NCI-H748 (cell line): ENCODE measurements around the gene DUSP5.

Experiments
- DNase-seq: peaks from one replicate; lab custom pipeline; 2025; ENCODE audit not compliant: unreplicated experiment; lab: John Stamatoyannopoulos, UW

Gene DUSP5

DNA sequence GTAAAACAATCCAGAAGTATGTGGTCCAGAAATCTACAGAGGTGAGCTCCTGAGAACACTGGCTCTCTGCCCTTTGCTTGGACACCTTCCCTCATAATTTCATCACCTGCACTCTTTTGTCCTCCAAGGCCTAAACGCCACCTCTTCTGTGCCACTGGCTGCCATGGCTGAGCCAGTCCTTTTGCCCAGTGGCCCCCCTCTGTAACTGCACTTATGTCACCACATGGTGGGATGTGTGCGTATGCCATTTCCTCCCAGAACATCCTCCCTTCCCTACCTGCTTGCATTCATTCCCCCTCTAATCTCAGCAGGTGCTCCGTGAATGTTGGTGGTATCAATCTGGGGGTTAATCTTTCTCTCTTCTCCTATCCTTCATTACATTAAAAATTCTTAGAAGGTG, 17.3 kb upstream of the DUSP5 start:
- DNase-seq = no peak

DNA sequence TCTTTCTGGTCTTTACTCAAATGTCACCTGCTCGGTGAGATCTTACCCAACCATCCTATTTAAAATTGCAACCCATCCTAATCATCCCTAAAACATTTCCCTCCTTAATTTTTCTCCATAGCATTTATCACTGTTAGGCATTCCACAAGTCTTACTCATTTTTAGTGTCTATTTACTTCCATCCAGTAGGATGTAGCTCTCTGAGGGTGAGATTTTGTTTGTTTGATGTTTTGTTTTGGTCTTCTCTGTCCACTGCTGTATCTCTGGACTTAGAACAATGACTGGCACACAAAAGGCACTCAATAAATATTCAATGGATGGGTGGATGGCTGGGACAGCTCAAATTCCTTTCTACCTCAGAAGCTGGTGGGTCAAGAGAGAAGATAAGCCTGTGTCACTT, 15.8 kb upstream of the DUSP5 start:
- DNase-seq = no peak

DNA sequence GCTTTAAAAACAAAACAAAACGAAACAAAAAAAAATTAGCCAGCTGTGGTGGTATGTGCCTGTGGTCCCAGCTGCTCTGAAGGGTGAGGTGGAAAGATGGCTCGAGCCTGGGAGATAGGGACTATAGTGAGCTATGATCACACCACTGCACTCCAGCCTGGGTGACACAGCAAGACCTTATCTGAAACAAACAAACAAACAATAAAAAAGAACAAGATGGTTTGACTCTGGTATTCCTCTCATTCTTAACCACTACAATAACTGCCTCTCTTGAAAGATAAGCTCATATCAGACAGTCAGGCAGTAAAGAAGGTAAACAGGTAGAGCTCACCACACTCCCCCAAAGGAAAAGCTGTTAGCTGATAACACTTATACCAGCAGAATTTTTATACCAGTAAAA, 14.1 kb upstream of the DUSP5 start:
- DNase-seq = no peak

DNA sequence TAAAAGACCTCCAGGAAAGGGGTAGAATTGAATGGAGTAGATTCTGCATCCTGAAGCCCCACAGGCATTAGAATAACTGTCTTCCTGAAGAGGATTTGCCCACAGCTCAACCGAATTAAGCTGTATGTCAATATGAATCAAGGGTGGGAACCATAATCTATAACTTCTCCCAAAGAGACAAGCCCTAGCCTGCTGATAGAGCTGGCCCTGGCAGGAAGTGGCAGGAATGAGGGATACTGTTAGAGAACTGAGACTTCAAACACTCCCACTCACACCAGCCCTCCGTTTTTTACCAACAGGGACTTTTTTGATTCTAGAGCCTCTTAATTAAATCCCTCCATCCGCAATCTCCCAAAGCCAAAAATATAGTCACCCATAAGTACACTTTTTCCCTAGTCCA, 12.2 kb upstream of the DUSP5 start:
- no peak for DNase-seq

DNA sequence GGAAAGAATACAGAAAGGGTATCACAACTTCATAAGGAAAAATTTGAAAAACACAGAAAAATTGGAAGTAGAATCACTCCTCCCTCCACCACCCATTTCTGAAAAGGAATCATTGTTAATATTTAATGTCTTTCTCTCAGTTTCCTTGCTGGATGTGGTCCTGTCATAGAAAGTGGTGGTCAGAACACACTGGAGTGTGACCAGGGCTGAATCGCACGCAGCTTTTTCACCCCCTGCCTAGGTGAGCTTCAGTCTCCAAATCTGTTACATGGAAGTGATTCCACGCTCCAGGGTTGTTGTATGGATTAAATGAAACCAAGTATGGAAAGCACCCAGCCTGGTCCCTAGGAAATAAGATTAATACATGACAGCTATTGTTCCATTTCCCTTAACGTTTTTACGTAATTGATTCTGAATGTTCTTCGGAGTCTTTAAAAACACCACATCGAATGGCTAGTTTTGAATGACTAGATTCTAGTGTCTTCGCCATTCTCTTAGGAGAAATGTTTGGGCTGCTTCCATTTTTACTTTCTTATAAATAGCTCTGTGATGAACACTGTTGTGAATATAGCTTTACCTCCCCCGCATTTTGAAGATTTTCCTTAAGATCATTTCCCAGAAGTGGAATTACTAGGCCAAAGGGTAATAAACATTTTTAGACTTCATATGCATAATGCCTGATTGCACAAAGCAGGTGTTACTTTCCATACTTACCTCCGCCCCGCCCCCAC, 10.9 kb upstream of the DUSP5 start:
- no peak for DNase-seq

DNA sequence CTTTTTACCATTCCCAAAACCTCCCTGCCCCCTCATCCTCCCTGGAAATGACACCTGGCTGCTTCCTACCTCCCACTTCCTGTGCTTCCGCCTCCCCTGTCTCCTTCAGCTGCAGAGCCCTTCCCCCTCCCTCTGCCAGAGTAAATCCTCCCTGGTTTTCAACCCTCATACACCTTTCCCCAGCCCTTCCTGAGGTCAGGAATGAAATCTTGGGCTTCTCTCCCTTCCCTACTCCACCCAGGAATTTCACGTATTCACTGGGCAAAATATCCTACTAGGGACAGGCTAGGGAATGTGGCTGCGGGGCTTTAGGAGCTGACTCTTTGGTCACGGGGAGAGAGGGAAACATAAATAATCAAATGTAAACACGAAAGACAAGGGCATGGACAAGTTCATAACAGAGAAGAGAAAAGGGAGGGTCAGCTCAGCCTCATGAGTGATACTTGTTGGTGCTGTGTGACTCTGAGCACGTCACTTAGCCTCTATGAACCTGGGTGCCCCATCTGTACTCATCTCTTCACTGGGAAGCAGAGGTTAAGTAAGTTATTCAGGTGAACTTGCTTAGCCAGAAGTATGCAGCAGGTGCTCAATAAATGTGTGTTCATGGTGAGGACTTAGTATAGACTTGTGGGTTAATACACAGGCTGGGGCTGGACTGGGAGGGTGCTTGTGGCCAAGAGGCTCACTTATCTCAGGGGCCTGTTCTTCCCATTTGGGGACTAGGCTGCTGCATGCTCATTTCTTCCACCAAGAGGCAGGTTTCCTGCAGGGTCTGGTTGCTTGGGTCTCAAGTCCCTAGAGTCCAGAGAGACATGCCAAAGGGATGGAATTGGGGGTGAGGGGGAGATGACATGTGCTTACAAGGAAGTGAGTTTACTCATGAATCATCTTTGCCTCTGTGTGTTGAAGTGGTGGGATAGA, 10.0 kb upstream of the DUSP5 start:
- DNase-seq = no peak

DNA sequence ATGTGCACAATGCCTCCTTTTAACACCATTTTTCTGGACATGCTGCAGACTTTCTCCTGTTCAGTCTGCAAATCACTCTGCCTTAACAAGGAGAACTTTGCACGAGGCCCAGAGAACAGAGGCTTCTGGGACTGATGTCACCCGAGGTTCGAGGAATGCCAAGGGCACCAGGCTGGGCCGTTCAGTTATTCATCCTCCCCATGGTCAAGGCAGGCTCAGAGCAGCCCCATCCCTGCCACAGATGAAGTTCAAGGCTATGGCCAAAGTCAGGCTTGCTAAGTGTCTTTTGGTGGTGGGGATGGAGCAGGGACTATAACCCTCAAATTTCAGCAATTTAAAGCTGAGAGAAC, 9.4 kb upstream of the DUSP5 start:
- no peak for DNase-seq

DNA sequence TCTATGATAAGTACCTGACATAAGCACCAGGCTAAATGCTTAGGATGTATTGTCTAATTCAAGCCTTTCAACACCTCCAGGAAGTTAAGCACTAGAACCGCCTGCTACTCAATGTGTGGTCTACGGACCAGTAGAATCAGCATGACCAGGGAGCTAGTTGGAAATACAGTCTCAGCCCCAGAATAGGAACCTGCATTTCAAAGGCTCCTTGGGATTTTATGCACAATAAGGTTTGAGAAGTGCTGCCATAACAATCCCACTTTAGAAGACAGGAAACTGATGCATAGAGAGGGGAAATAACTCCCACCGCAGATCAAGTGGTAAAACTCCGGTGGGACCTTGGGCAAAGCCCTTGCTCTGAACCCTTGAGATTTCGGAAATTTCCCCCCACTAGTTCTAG, 8.8 kb upstream of the DUSP5 start:
- no peak for DNase-seq

DNA sequence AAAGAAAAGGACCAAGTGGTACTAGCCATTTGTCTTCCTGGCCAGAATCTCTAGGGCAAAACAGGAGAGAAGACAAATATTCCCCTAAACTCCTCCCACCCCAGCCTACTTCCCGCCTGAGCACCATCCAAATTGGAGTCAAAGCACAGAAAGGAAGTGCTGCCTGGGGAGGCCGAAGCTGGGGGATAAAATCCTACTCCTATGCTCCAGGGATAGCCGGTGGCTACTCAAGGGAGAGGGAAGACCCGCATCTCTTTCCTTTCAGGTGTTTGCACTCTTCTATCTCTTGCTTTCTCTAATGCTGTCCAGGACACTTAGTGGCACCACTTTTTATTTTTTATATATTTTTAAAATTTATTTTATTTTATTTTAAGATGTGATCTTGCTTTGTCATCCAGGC, 7.1 kb upstream of the DUSP5 start:
- DNase-seq = no peak

DNA sequence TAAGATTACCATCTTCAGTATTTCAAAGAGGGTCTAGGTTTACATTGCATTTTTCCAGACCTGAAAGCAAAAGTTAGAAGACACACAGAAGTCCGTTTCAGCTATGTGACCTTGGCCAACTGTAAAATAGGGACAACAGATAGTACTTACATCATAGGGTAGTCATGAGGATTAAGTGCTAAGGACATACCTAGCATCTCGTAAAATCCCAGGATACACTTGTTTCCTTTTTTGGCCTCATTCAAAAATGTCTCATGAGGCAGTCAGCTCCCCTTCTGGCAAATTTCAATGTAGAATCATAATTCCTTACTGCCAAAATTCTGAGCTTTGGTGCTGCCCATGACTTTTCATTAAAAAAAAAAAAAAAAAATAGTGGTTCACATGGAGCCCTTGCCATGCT, 6.4 kb upstream of the DUSP5 start:
- no peak for DNase-seq

DNA sequence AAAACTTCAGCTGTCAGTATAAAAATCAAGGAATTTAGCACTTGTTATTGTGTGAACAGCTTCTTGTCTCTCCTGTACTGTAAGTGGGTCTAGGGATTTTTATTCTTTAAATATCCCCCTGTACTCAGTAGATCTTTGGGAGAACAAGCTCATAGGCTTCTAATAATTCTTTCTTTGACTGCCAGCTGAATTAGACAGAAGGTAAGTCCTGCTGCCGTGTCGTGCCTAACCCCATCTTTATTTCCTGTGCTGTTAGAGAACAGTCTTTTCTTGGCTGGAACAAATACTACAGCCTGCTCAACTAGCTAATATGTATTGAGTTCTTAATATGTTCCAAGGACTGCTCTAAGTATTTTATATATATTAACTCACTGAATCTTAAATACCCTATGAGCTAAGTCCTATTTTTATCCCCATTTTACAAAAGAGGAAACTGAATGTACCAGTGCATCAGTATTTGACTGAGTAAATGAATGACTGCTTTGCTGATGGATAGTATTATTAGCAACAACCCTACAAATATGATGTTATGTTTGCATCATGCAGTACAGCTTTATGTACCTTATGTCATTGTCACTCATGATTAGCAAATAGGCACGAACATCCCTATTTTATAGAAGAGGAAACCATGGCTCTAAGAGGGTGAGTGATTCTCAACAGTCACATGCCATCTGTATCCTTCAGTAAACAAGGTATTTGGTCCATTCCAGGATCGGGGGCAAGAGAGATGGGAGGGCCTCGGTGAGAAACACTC, 5.5 kb upstream of the DUSP5 start:
- DNase-seq = no peak

DNA sequence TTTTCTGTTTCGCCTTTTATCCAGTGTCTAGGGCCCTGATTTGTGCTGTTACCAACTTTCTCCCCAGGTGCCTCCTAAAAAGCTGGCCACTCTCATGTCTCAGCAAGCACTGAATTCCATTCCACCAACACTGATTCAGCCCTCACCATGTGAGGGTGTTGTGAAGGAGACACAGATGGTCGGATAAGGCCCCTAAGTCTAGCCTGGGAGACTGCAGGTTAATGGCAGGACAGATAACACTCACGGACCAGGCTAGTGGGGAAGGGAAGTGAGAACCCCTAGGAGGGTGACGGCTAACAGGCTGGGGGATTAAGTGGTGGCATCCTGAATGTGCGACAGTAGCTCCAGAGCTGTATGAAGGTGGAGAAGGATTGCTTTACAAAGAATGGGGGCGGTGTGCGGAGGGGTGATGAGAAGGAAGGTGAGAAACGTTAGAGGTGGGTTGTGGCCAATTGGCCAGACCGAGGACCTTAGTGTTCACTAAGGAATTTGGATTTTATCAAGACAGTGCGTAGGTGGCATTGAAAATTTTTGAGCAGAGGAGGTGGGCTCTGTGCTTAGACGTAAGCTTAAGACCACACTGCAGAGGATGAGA, 3.8 kb upstream of the DUSP5 start:
- no peak for DNase-seq

DNA sequence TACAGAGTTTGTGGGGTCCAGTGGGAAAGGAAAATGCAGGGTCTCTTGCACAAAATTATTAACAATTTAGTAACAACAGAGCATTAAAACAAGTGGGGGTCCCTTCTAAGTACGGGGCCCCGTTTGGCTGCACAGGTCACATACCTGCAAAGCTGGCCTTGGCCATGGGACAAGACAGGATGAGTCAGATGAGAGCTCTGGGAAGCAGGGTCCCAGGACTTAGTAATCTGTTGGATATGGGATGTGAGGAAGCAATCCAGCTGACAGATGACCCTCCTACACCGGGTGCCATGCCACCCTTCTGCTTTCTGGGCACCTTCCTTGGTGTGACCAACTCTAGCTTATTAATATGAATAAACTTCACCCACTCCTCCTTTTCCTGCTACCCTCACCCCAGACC, 3.2 kb upstream of the DUSP5 start:
- no peak for DNase-seq

DNA sequence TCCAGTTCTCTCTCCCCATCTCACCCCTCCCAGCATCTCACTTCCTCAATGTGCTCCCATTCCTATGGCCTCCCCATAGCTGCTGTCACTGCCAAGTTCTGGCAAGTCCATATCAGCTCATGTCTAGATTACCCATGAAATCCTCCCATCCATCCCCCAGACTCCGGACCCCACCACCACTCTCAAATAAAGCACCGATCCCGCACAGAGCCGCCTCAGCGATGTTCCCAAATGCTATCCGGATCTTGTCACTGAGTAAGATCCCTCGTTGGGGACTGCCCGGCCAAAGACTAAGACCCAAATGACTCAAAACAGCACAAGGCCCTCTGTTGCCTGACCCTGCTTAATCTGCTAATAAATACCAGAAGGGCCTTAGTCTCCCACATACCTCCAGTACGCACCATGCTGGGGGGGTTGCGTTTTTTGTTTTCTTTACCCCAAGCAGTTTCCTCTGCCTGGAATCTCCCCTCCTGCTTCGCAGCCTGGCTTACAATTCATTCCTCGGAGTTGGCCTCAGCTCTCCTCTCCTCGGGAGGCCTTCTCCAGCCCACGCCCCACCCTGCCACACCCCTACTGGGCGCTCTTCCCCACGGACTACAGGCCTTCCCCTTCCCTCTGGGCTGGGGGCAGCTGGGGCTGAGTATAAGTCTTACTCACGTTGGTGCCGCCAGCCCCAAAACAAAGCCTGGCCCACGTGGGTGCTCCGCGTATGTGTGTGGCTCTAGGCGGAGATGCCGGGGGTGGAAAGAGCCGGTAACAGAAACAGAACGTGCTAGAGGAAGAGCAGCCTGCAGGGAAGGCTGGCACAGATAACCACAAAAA, 1.8 kb upstream of the DUSP5 start:
- peak; percentile 5 for DNase-seq

DNA sequence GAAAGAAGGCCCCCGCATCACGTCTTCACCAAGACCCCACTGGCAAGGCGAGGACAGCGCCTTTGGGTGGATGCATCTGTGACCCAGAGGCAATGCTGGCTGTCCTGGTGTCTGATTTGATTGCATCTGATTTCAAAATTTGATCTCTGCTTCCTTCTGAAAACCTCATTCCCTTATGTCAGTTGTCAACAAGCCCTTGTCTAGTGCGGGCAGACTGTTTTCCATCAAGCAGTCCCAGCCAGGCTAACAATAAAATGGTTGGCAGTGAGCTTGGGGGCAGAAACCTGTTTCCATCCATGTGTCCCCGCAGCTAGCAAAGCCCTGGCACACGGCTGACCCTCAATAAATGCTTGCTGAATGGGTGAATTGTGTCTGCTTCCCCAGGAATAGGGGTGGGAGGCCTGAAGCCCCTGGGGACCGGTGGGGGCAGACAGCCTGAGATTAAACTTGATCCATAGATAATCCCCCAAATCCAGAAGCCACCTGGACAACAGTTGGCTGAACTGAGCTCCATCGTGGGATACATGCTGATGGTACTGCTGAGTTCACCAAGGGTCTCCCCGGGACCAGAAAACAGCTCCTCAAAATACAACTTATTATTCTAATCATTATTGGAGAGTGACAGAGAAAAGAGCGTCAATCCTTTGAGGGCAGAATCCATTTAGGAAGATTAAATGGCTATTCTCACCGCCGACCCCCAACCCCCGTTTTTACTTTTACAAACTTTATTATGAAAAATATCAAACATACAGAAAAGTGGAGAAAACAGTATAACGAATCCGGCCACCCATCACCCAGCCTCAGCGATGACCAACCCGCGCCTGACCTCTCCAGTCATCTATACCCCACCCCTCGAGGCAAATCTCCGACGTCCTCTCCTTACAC, 912 bp upstream of the DUSP5 start:
- no peak for DNase-seq

DNA sequence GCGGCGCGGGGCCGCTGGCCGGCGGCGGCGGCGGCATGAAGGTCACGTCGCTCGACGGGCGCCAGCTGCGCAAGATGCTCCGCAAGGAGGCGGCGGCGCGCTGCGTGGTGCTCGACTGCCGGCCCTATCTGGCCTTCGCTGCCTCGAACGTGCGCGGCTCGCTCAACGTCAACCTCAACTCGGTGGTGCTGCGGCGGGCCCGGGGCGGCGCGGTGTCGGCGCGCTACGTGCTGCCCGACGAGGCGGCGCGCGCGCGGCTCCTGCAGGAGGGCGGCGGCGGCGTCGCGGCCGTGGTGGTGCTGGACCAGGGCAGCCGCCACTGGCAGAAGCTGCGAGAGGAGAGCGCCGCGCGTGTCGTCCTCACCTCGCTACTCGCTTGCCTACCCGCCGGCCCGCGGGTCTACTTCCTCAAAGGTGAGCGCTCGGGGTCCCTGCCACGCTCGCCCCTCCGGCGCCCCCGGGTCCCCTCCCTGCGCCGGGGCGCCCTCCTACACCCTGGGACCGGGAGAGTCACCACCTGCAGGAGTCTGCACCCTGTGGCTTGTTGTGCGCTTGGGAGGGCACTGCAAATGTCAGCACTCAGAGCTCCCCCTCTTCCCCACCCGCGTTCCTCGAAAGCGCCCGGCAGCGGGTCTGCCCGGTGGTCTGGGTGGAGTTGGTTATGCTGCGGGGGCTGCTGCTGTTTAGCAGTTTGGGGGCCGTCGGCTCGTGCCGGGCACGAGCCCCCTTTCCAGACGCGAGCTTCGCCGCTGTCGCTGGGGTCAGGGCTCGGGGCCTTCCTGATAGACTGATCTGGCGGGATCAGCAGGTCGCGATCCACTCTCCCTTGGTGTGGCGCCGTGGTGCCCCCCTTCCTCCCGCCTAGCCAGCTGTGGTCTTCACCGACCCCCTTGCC, 627 bp downstream of the DUSP5 start:
- DNase-seq = peak; percentile 60

DNA sequence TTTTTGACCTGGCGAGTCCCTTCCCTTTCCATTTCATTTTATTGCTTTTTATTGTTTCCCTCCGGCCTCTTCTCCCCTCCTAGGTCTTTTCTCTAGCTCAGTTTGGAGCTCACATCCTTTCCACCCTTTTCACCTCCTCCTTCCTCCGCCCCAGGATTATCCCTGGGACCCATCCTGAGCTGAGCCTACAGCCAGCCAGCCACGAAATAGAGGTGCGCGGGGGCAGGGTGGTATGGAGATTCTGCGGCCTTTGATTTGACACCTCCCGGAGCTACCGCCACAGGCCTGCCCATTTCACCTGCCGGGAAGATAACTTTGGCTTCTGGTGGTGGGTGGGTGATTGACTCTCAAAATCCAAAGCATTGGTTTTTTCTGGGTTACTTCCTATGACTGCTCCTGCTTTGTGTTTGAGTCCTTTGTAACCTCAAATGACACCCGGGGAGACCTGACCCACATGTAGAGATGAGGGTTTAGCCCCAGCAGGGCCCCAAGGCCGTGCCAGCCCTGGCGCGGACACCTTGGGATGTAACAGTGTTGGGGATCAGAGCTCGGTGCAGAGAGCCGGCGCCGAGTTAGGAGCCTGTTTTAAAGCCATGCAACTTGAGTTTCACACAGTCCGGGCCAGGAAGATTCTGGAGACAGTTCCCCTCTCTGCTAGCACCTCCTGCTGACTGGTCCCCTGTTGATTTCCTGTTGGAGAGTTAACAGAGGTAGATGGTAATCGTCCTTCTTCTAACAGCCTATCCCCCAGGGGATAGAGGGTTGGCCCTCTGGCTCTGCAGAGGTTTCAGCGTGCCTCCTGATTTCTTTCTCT, 1.5 kb downstream of the DUSP5 start:
- DNase-seq = no peak
